ENCODE data around the gene CRACDL. TPM values are rescaled to one million over a fixed set of nuclear protein-coding genes. Genes with fewer than 3 reads are reported as not detected.
"Not testable (repeated sequence)": the region's sequence is repeated elsewhere in the genome, so short reads cannot be mapped to it uniquely, and the experiment has no call there.

CRACDL gene
- total RNA-seq, 5 donors from 2014 or later (not counting 1 experiment from before 2014, with no cell fraction given), result 0.23 to 2.0 (median 1.7) TPM

GRCh38 chr2:98903064-98903355 is 33.0 kb downstream of the CRACDL start:
- Mint-ChIP-seq H3K4me1 (no peaks in the 10 kb centered on the region), H3K36me3 (no peaks in the 10 kb centered on the region), H3K27ac (no peak overlapping the region), H3K4me3 (no peak overlapping the region), H3K27me3 (peaks cover 0 to 5% of the 10 kb centered on the region in 2 donors), H3K9me3 (no peaks in the 10 kb centered on the region)
- POLR2A ChIA-PET, result no interaction called here
- Histone ChIP-seq H3K27ac (ENCODE audit: low read length) (no peak overlapping the region), H3K36me3 (ENCODE audit: control insufficient read depth in 2 of 2, extremely low read depth in 1 of 2, insufficient read depth in 1 of 2, low read length in 1 of 2) (no peaks in the 10 kb centered on the region), H3K27me3 (replicated peaks in 1 of 2; ENCODE audit: control insufficient read depth in 2 of 2, extremely low read depth in 1 of 2, insufficient read depth in 2 of 2, low read length in 1 of 2) (peaks cover 0 to 2% of the 10 kb centered on the region in 2 experiments), H3K4me1 (ENCODE audit: control insufficient read depth in 1 of 2, extremely low read depth in 1 of 2, insufficient read depth in 2 of 2, low read length in 2 of 2) (no peaks in the 10 kb centered on the region), H3K4me3 (ENCODE audit: control insufficient read depth in 1 of 2, extremely low read depth in 1 of 2, low read length in 1 of 2) (no peak overlapping the region), H3K9me3 (no peaks in the 10 kb centered on the region)
- CTCF ChIA-PET, result interaction anchor here in 1 of 2 donors (0.7 kb wide), 1 partner anchor 840 kb away, joined by 3 read pairs; no protein-coding TSS in a partner anchor
- DNase-seq, result no peak
- 91% methylated on average over 9 of the region's 9 CpGs for WGBS (ENCODE audit: insufficient coverage)
- ATAC-seq (replicated peaks in 1 of 4), result no peak

- Histone ChIP-seq H3K4me1 (ENCODE audit: control insufficient read depth in 1 of 2, extremely low read depth in 1 of 2, insufficient read depth in 2 of 2, low read length in 2 of 2) (no peaks in the 10 kb centered on the region), H3K27me3 (replicated peaks in 1 of 2; ENCODE audit: control insufficient read depth in 2 of 2, extremely low read depth in 1 of 2, insufficient read depth in 2 of 2, low read length in 1 of 2) (no peaks in the 10 kb centered on the region), H3K36me3 (ENCODE audit: control insufficient read depth in 2 of 2, extremely low read depth in 1 of 2, insufficient read depth in 1 of 2, low read length in 1 of 2) (no peaks in the 10 kb centered on the region), H3K27ac (ENCODE audit: low read length) (no peak overlapping the region), H3K4me3 (ENCODE audit: control insufficient read depth in 1 of 2, extremely low read depth in 1 of 2, low read length in 1 of 2) (no peak overlapping the region), H3K9me3 (no peaks in the 10 kb centered on the region)
- POLR2A ChIA-PET, result no interaction called here
- Mint-ChIP-seq H3K36me3 (no peaks in the 10 kb centered on the region), H3K27me3 (peaks cover 0 to 4% of the 10 kb centered on the region in 2 donors), H3K27ac (no peak overlapping the region), H3K4me1 (no peaks in the 10 kb centered on the region), H3K9me3 (no peaks in the 10 kb centered on the region), H3K4me3 (no peak overlapping the region)
- ATAC-seq (replicated peaks in 1 of 4), result no peak
- CTCF ChIA-PET, result interaction anchor here in 1 of 2 donors (0.7 kb wide), 1 partner anchor 840 kb away, joined by 3 read pairs; no protein-coding TSS in a partner anchor
- WGBS (ENCODE audit: insufficient coverage), result 86% methylated on average over 18 of the region's 25 CpGs
- DNase-seq, result no peak
Observed at GRCh38 chr2:98902209-98903063, 33.6 kb downstream of the CRACDL start.

GRCh38 chr2:98901702-98902101 is 34.3 kb downstream of the CRACDL start:
- CTCF ChIA-PET, result no interaction called here
- Histone ChIP-seq H3K4me3 (ENCODE audit: control insufficient read depth in 1 of 2, extremely low read depth in 1 of 2, low read length in 1 of 2) (no peak overlapping the region), H3K27me3 (replicated peaks in 1 of 2; ENCODE audit: control insufficient read depth in 2 of 2, extremely low read depth in 1 of 2, insufficient read depth in 2 of 2, low read length in 1 of 2) (no peaks in the 10 kb centered on the region), H3K9me3 (no peaks in the 10 kb centered on the region), H3K4me1 (ENCODE audit: control insufficient read depth in 1 of 2, extremely low read depth in 1 of 2, insufficient read depth in 2 of 2, low read length in 2 of 2) (no peaks in the 10 kb centered on the region), H3K36me3 (ENCODE audit: control insufficient read depth in 2 of 2, extremely low read depth in 1 of 2, insufficient read depth in 1 of 2, low read length in 1 of 2) (no peaks in the 10 kb centered on the region), H3K27ac (ENCODE audit: low read length) (no peak overlapping the region)
- POLR2A ChIA-PET, result no interaction called here
- Mint-ChIP-seq H3K4me3 (no peak overlapping the region), H3K4me1 (no peaks in the 10 kb centered on the region), H3K9me3 (no peaks in the 10 kb centered on the region), H3K36me3 (no peaks in the 10 kb centered on the region), H3K27me3 (peaks cover 0 to 4% of the 10 kb centered on the region in 2 donors), H3K27ac (no peak overlapping the region)
- 92% methylated on average over 10 of the region's 11 CpGs for WGBS (ENCODE audit: insufficient coverage)
- no peak for ATAC-seq (replicated peaks in 1 of 4)
- no peak for DNase-seq

DNA sequence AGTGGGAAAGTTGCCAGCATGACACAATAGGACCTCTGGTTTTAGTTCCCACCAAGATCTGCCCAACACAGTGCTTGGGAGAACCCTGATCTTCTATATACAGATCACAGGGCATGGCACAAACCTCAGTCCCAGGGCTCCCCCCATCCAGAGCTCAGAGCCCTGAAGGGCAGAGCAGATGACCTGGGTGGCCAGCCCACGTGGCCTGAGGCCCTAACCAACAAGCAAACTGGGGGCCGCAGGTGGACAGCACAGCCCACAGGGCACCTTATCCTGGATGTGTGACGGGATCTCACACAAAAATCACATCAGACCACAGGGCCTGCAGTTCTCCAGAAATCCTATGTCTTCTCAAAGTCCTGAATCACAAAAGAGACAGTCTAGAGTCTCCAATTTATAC is 34.7 kb downstream of the CRACDL start:
- ChIA-PET CTCF (no interaction called here), POLR2A (no interaction called here)
- no peaks in the 10 kb centered on the region for H3K4me1 ChIP-seq (ENCODE audit: control insufficient read depth in 1 of 2, extremely low read depth in 1 of 2, insufficient read depth in 2 of 2, low read length in 2 of 2)
- WGBS (ENCODE audit: insufficient coverage), result 80% methylated on average over 2 of the region's 3 CpGs
- no peaks in the 10 kb centered on the region for H3K27me3 ChIP-seq (replicated peaks in 1 of 2; ENCODE audit: control insufficient read depth in 2 of 2, extremely low read depth in 1 of 2, insufficient read depth in 2 of 2, low read length in 1 of 2)
- ATAC-seq (replicated peaks in 1 of 4) (no peak), DNase-seq (no peak)
- peaks cover 0 to 4% of the 10 kb centered on the region in 2 donors for H3K27me3 Mint-ChIP-seq
- H3K4me3 Mint-ChIP-seq, result no peak overlapping the region
- no peaks in the 10 kb centered on the region for H3K9me3 Mint-ChIP-seq
- H3K27ac ChIP-seq (ENCODE audit: low read length), result no peak overlapping the region
- no peak overlapping the region for H3K4me3 ChIP-seq (ENCODE audit: control insufficient read depth in 1 of 2, extremely low read depth in 1 of 2, low read length in 1 of 2)
- no peaks in the 10 kb centered on the region for H3K9me3 ChIP-seq
- no peaks in the 10 kb centered on the region for H3K4me1 Mint-ChIP-seq
- H3K27ac Mint-ChIP-seq, result no peak overlapping the region
- H3K36me3 Mint-ChIP-seq, result no peaks in the 10 kb centered on the region
- no peaks in the 10 kb centered on the region for H3K36me3 ChIP-seq (ENCODE audit: control insufficient read depth in 2 of 2, extremely low read depth in 1 of 2, insufficient read depth in 1 of 2, low read length in 1 of 2)

GRCh38 chr2:98900721-98901120 is 35.3 kb downstream of the CRACDL start:
- Mint-ChIP-seq H3K27me3 (peaks cover 0 to 4% of the 10 kb centered on the region in 2 donors), H3K36me3 (no peaks in the 10 kb centered on the region), H3K27ac (no peak overlapping the region), H3K4me3 (no peak overlapping the region), H3K4me1 (no peaks in the 10 kb centered on the region), H3K9me3 (no peaks in the 10 kb centered on the region)
- DNase-seq (no peak), ATAC-seq (replicated peaks in 1 of 4) (no peak)
- Histone ChIP-seq H3K4me1 (ENCODE audit: control insufficient read depth in 1 of 2, extremely low read depth in 1 of 2, insufficient read depth in 2 of 2, low read length in 2 of 2) (no peaks in the 10 kb centered on the region), H3K27me3 (replicated peaks in 1 of 2; ENCODE audit: control insufficient read depth in 2 of 2, extremely low read depth in 1 of 2, insufficient read depth in 2 of 2, low read length in 1 of 2) (no peaks in the 10 kb centered on the region), H3K36me3 (ENCODE audit: control insufficient read depth in 2 of 2, extremely low read depth in 1 of 2, insufficient read depth in 1 of 2, low read length in 1 of 2) (no peaks in the 10 kb centered on the region), H3K27ac (ENCODE audit: low read length) (no peak overlapping the region), H3K9me3 (no peaks in the 10 kb centered on the region), H3K4me3 (ENCODE audit: control insufficient read depth in 1 of 2, extremely low read depth in 1 of 2, low read length in 1 of 2) (no peak overlapping the region)
- ChIA-PET POLR2A (no interaction called here), CTCF (no interaction called here)
- WGBS (ENCODE audit: insufficient coverage), result 92% methylated on average over 3 of the region's 8 CpGs

DNA sequence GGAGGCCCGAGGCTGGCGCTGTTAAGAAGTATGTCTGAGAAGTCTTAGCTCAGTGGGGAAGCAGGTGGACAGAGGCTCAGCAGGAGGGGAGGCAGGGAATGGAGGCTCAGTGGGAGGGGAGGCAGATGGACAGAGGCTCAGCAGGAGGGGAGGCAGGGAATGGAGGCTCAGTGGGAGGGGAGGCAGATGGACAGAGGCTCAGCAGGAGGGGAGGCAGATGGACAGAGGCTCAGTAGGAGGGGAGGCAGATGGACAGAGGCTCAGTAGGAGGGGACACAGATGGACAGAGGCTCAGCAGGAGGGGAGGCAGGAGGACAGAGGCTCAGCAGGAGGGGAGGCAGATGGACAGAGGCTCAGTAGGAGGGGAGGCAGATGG is 36.3 kb downstream of the CRACDL start:
- DNase-seq; H3K4me3 Mint-ChIP-seq; H3K9me3 Mint-ChIP-seq; H3K4me1 Mint-ChIP-seq; CTCF ChIA-PET; H3K4me1 ChIP-seq (ENCODE audit: control insufficient read depth in 1 of 2, extremely low read depth in 1 of 2, insufficient read depth in 2 of 2, low read length in 2 of 2); H3K36me3 ChIP-seq (ENCODE audit: control insufficient read depth in 2 of 2, extremely low read depth in 1 of 2, insufficient read depth in 1 of 2, low read length in 1 of 2); POLR2A ChIA-PET; H3K4me3 ChIP-seq (ENCODE audit: control insufficient read depth in 1 of 2, extremely low read depth in 1 of 2, low read length in 1 of 2); H3K9me3 ChIP-seq; H3K27me3 ChIP-seq (replicated peaks in 1 of 2; ENCODE audit: control insufficient read depth in 2 of 2, extremely low read depth in 1 of 2, insufficient read depth in 2 of 2, low read length in 1 of 2); H3K27me3 Mint-ChIP-seq; H3K27ac Mint-ChIP-seq; H3K36me3 Mint-ChIP-seq; ATAC-seq (replicated peaks in 1 of 4); H3K27ac ChIP-seq (ENCODE audit: low read length): not testable (repeated sequence)
- WGBS (ENCODE audit: insufficient coverage), result 77% methylated on average over 2 of the region's 2 CpGs

Data from T-cell (primary cell).